Prostate gland (tissue), 2 donors: ENCODE data around the gene SNPH. TPM values are rescaled to one million over a fixed set of nuclear protein-coding genes. Genes with fewer than 3 reads are reported as not detected.

Experiments
- DNase-seq: peaks from one replicate; pipeline ENCODE4 v3.0.0-alpha.2; 2019; ENCODE audit warnings: low spot score
- H3K27ac ChIP-seq, 2 donors: fragments of 200-600 bp; sonication (generic); 2 replicates each; pipeline ENCODE4 v1.5.1; 2017 to 2019
- H3K27me3 ChIP-seq: fragments of 200-600 bp; sonication (generic); replicated peaks from 2 replicates; pipeline ENCODE4 v1.5.1; 2019; ENCODE audit not compliant: insufficient read depth
- H3K36me3 ChIP-seq, 2 donors: fragments of 200-600 bp; sonication (generic); 1 replicate in 1 of 2; 2 replicates in 1 of 2; pipeline versions ENCODE4 v1.5.1 to v1.8.1; 2017 to 2019
- H3K4me1 ChIP-seq: fragments of 200-600 bp; sonication (generic); replicated peaks from 2 replicates; pipeline ENCODE4 v1.5.1; 2019
- H3K4me3 ChIP-seq, 2 donors: fragments of 200-600 bp; sonication (generic); 2 replicates each; pipeline ENCODE4 v1.5.1; 2017 to 2019
- H3K9me3 ChIP-seq: fragments of 200-600 bp; sonication (generic); 2 replicates; pipeline ENCODE4 v1.5.1; 2017
- POLR2A ChIP-seq: fragments of 450-650 bp; IDR thresholded peaks from one replicate; pipeline ENCODE4 v1.6.1; 2016; ENCODE audit warnings: antibody characterized with exemption, mild to moderate bottlenecking
- POLR2AphosphoS5 ChIP-seq: sonication (generic); formaldehyde crosslinking; IDR thresholded peaks from one replicate; pipeline ENCODE4 v1.6.1; 2017; ENCODE audit warnings: antibody characterized with exemption
- WGBS: methylation state at CpG from one replicate; pipeline ENCODE4 v1.1.5; 2018; 5-methylcytosine and 5-hydroxymethylcytosine counted together
- intact Hi-C: fragments of 100-400 bp; cut with DNase I; formaldehyde crosslinking; loops from one replicate; pipeline ENCODE4 v1.14.2; 2022
- total RNA-seq, 2 donors: library from RNA; depleted of rRNA; stranded (reverse); fragments of >200 nt; gene quantifications; one replicate each; pipeline ENCODE4 v1.1.0, GENCODE V29; 2016
- TF ChIP-seq, protein P1 (sequence below), 4 experiments: fragments of 200-600 bp in 2 of 4; fragments of 450-650 bp in 2 of 4; sonication (generic) in 2 of 4; IDR thresholded peaks; 1 replicate in 3 of 4; 2 replicates in 1 of 4; pipeline ENCODE4 v1.5.1; 2016 to 2019; ENCODE audit warnings: antibody characterized with exemption in 4 of 4, mild to moderate bottlenecking in 2 of 4, moderate library complexity in 2 of 4

SNPH gene
- total RNA-seq, 2 donors from 2014 or later, result 4.5 to 12.3 TPM

- H3K4me1 ChIP-seq, result no peaks in the 10 kb centered on the region
- TF ChIP-seq POLR2AphosphoS5 (no peak), POLR2A (no peak)
- TF ChIP-seq, protein P1, sequence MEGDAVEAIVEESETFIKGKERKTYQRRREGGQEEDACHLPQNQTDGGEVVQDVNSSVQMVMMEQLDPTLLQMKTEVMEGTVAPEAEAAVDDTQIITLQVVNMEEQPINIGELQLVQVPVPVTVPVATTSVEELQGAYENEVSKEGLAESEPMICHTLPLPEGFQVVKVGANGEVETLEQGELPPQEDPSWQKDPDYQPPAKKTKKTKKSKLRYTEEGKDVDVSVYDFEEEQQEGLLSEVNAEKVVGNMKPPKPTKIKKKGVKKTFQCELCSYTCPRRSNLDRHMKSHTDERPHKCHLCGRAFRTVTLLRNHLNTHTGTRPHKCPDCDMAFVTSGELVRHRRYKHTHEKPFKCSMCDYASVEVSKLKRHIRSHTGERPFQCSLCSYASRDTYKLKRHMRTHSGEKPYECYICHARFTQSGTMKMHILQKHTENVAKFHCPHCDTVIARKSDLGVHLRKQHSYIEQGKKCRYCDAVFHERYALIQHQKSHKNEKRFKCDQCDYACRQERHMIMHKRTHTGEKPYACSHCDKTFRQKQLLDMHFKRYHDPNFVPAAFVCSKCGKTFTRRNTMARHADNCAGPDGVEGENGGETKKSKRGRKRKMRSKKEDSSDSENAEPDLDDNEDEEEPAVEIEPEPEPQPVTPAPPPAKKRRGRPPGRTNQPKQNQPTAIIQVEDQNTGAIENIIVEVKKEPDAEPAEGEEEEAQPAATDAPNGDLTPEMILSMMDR (IDR thresholded peaks at IDR 0.05), result no peak
- H3K27ac ChIP-seq, result no peak overlapping the region
- no peaks in the 10 kb centered on the region for H3K36me3 ChIP-seq
- intact Hi-C loops, result no loop called here
- H3K4me3 ChIP-seq, result no peak overlapping the region
- WGBS, result 95% methylated on average over 3 of the region's 3 CpGs
- H3K27me3 ChIP-seq, result no peaks in the 10 kb centered on the region
- no peak for DNase-seq
- no peaks in the 10 kb centered on the region for H3K9me3 ChIP-seq
Observed at GRCh38 chr20:1269850-1270249, 3.8 kb downstream of the SNPH start.

GRCh38 chr20:1272368-1273100 is 6.4 kb downstream of the SNPH start:
- TF ChIP-seq, protein P1 (IDR thresholded peaks at IDR 0.05), result no peak
- H3K27ac ChIP-seq, result no peak overlapping the region
- H3K4me3 ChIP-seq, result no peak overlapping the region
- no peaks in the 10 kb centered on the region for H3K36me3 ChIP-seq
- DNase-seq, result no peak
- H3K4me1 ChIP-seq, result no peaks in the 10 kb centered on the region
- H3K27me3 ChIP-seq, result no peaks in the 10 kb centered on the region
- WGBS, result 37% methylated on average over 6 of the region's 6 CpGs
- H3K9me3 ChIP-seq, result no peaks in the 10 kb centered on the region
- intact Hi-C loops, result no loop called here

- Histone ChIP-seq H3K36me3 (no peaks in the 10 kb centered on the region), H3K27me3 (no peaks in the 10 kb centered on the region), H3K9me3 (no peaks in the 10 kb centered on the region), H3K4me3 (no peak overlapping the region), H3K27ac (no peak overlapping the region), H3K4me1 (no peaks in the 10 kb centered on the region)
- WGBS, result 75% methylated on average over 2 of the region's 2 CpGs
- intact Hi-C loops, result no loop called here
- no peak for DNase-seq
- TF ChIP-seq, protein P1 (IDR thresholded peaks at IDR 0.05), result no peak
- TF ChIP-seq POLR2A (no peak), POLR2AphosphoS5 (no peak)
Observed at GRCh38 chr20:1273366-1273765, 7.3 kb downstream of the SNPH start.

DNA sequence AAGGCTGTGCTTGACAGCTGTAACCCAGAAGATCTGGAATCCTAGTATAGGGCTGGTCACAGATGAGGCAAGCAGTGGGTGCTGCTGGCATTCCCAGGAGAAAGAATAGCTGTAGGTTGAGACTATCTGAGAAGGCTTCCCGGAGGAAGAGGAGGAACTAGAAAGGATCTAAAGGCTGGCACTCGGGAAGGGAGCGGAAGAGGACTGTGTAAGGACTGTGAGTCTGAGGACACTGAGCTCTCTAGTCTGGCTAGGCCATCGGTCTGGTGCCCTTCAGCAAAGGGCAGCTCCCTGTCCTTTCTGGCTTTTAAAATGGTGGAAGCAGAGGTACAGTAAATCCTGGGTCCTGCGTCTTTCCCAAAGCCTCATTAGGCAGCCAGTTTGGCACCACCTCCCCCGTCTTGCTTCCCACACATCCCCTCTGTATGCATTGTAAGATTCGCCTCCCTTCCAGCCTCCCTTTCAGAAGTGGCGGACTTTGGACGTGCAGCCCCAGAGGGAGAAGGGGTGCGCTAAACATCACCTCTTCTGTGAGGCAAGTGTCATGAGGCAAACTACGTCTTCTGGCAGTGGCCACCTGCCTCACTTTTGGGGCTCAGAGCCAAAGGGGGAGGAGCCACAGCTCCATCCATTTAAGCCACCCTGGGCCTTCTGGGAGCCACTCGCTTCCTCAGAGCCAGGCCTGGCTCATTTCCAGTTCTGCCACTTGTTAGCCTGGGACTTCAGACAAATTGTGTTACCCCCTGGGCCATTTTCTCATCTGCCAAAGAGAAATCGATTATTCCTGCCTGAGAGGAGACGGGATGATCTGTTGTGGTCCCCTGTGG is 8.6 kb downstream of the SNPH start:
- intact Hi-C loops, result no loop called here

More for the DNA sequence above, 8.6 kb downstream of the SNPH start:
- no peak for DNase-seq
- H3K27ac ChIP-seq, result no peak overlapping the region
- TF ChIP-seq POLR2A (no peak), POLR2AphosphoS5 (no peak)
- TF ChIP-seq, protein P1 (IDR thresholded peaks at IDR 0.05), result no peak
- H3K9me3 ChIP-seq, result no peaks in the 10 kb centered on the region
- no peak overlapping the region for H3K4me3 ChIP-seq
- H3K27me3 ChIP-seq, result no peaks in the 10 kb centered on the region
- 88% methylated on average over 14 of the region's 14 CpGs for WGBS
- H3K36me3 ChIP-seq, result no peaks in the 10 kb centered on the region
- H3K4me1 ChIP-seq, result no peaks in the 10 kb centered on the region
